ENCODE measurements around the gene TCF12. TPM values are rescaled to one million over a fixed set of nuclear protein-coding genes. Genes with fewer than 3 reads are reported as not detected.

TCF12 gene
- total RNA-seq, 1 donor from 2014 or later: 93.0 TPM

- Histone ChIP-seq H3K4me3 (no peak overlapping the region), H3K27ac (no peak overlapping the region), H3K36me3 (no peaks in the 10 kb centered on the region), H3K4me1 (peaks cover 36% of the 10 kb centered on the region), H3K9me3 (no peaks in the 10 kb centered on the region), H3K27me3 (ENCODE audit: low read depth) (no peaks in the 10 kb centered on the region)
- DNase-seq: no peak
- ATAC-seq: no peak
- intact Hi-C loops (cut with DNase I): no loop called here
- TF ChIP-seq, protein P1, sequence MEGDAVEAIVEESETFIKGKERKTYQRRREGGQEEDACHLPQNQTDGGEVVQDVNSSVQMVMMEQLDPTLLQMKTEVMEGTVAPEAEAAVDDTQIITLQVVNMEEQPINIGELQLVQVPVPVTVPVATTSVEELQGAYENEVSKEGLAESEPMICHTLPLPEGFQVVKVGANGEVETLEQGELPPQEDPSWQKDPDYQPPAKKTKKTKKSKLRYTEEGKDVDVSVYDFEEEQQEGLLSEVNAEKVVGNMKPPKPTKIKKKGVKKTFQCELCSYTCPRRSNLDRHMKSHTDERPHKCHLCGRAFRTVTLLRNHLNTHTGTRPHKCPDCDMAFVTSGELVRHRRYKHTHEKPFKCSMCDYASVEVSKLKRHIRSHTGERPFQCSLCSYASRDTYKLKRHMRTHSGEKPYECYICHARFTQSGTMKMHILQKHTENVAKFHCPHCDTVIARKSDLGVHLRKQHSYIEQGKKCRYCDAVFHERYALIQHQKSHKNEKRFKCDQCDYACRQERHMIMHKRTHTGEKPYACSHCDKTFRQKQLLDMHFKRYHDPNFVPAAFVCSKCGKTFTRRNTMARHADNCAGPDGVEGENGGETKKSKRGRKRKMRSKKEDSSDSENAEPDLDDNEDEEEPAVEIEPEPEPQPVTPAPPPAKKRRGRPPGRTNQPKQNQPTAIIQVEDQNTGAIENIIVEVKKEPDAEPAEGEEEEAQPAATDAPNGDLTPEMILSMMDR (IDR thresholded peaks at IDR 0.05): no peak
Observed at GRCh38 chr15:57215326-57215725, 296.9 kb downstream of the TCF12 start.

DNA sequence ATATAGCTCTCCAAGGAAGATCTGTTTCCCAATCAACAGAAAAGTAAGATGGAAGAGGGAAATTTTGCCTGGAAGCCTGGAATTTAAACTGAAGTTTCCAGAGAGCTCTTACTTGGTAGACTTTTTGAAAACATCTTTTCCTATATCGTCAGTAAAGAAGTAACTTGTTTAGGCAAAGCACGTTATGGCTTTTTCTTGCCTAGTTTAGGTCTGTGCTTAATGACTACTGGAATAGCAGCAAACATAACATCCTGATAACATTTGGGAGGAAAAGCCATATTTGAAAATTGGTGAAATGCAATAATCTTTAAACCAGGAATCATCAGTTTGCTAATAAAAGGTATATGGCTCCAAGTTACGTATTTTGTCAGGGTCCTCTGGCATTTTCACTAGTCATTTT, 297.4 kb downstream of the TCF12 start:
- TF ChIP-seq, protein P1 (IDR thresholded peaks at IDR 0.05): no peak
- ATAC-seq: no peak
- Histone ChIP-seq H3K4me3 (no peak overlapping the region), H3K27ac (peak overlapping the region; percentile 41), H3K36me3 (no peaks in the 10 kb centered on the region), H3K27me3 (ENCODE audit: low read depth) (no peaks in the 10 kb centered on the region), H3K4me1 (peaks cover 40% of the 10 kb centered on the region), H3K9me3 (no peaks in the 10 kb centered on the region)
- intact Hi-C loops (cut with DNase I): no loop called here
- no peak for DNase-seq

DNA sequence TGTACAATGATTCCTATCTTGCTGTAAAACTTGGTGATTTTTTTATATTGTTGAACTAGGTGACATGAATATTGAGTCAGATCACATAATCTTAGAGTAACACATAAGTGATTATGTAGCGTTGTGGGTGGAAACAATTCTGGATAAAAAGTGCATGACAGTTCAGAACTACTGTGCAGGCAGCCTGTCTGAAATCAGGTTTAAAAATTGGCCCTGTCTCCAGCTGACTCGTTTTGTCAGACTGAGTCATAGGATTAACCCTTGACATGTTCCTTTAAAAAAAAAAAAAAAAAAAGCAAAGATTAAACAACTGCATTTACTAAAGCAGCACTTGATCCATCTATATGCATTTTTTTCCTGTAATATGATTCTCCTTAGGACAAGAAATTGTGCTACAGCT, 297.8 kb downstream of the TCF12 start:
- Histone ChIP-seq H3K27me3 (ENCODE audit: low read depth) (no peaks in the 10 kb centered on the region), H3K9me3 (no peaks in the 10 kb centered on the region), H3K36me3 (no peaks in the 10 kb centered on the region), H3K27ac (peak overlapping the region; percentile 41), H3K4me1 (peaks cover 41% of the 10 kb centered on the region), H3K4me3 (no peak overlapping the region)
- TF ChIP-seq, protein P1 (IDR thresholded peaks at IDR 0.05): no peak
- DNase-seq: no peak
- intact Hi-C loops (cut with DNase I): no loop called here
- no peak for ATAC-seq

DNA sequence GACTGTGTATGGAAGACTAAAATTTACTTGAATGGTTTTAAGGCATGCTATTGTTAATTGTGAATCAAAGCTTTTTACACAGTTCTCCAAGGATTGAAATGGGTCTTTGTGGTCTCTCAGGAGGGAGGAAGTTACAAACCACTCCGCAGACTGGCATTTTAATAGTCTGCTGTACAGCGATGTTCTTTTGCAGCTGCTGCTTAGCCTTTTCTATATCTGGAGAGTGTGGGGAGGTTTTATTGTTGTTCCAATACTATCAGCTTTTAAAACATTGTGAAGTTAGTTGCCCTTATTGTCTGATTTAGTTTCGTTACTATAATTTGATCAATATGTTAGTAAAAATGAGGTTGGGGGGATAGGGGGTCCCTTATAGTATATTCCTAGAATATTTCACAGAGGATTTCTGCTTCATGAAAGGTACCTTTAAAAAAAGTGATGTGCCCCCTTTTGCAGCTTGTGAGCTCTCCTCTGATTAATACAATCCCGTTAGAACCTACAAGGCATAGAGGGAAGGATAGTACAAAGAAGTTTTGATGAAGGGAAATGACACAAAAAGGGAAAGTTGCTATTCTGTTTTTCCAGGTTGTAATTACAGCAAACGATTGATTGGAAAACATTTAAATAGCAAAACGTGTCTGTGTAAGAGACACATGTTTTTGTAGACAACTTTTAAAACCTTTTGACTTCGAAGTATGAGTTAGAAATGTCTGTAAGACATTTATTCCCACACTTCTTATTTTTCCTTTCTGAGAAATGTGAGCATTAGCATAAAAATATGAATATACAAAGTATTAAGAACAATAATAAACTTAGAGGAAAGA, 299.5 kb downstream of the TCF12 start:
- H3K27me3 ChIP-seq (ENCODE audit: low read depth): no peaks in the 10 kb centered on the region
- H3K4me1 ChIP-seq: peaks cover 41% of the 10 kb centered on the region
- H3K27ac ChIP-seq: no peak overlapping the region
- DNase-seq (no peak), ATAC-seq (no peak)
- no peaks in the 10 kb centered on the region for H3K9me3 ChIP-seq
- no peaks in the 10 kb centered on the region for H3K36me3 ChIP-seq
- TF ChIP-seq, protein P1 (IDR thresholded peaks at IDR 0.05): no peak
- intact Hi-C loops (cut with DNase I): no loop called here
- H3K4me3 ChIP-seq: no peak overlapping the region

DNA sequence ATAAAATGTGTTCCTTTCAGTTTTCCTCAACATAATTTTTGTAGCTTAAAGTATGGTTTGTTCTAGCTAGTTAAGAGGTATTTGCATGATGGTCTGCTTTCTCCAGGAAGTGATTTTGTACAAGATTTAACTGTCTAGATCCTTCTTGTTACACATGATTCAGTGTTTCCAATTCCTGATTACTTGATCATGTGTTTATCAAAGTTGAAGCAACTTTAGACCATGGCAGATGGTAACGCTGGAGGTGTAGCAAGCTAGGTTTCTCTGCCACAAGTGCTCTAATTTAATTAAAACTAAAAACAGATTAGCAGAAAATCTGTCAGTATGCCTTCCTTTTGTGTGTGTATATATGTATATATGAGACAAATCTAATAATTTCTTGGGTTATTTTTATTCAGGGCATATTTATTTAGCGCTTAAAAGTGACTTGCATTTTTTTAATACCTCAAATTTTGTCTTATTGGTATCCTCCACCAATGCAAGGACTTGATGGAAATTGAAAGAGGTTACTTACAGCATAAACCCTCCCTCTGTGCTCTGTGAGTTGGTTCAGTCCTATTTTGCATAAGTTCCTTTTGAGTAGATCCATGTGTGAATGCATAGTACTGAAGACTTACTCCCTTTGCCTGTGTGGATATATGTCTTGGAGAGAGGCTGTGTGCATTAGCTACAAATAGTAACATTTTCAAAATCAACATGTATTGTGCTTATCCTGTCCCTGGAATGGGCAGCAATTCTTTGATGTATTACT, 300.6 kb downstream of the TCF12 start:
- intact Hi-C loops (cut with DNase I): no loop called here
- TF ChIP-seq, protein P1 (IDR thresholded peaks at IDR 0.05): no peak
- Histone ChIP-seq H3K4me3 (peak overlapping the region; percentile 22), H3K27me3 (ENCODE audit: low read depth) (no peaks in the 10 kb centered on the region), H3K36me3 (no peaks in the 10 kb centered on the region), H3K4me1 (peaks cover 36% of the 10 kb centered on the region), H3K27ac (no peak overlapping the region), H3K9me3 (no peaks in the 10 kb centered on the region)
- ATAC-seq: peak in 1 of 2 donors; percentile 35
- DNase-seq: no peak
